Astrocyte (in vitro differentiated cells and primary cell): Measurements from ENCODE around the gene SIDT2. TPM values are rescaled to one million over a fixed set of nuclear protein-coding genes. Genes with fewer than 3 reads are reported as not detected.
A peak's percentile ranks its signal among the peaks of the same experiment; 100 is the strongest.

Experiments used
- DNase-seq: peaks from one replicate; pipeline ENCODE4 v3.0.0-alpha.2; 2010; ENCODE audit warnings: low read depth
- FAIRE-seq: peaks from 2 replicates; lab custom pipeline; 2011; peaks lifted over from hg19 to GRCh38; lab: Jason Lieb, UNC
- H2AFZ ChIP-seq: 2 replicates; pipeline ENCODE4 v1.6.0; 2012; ENCODE audit warnings: low read depth, low read length, inconsistent platforms
- H3K27ac ChIP-seq: 2 replicates; pipeline ENCODE4 v1.5.1; 2011; ENCODE audit warnings: low read depth, low read length, inconsistent platforms
- H3K27me3 ChIP-seq: 2 replicates; pipeline ENCODE4 v1.6.0; 2011; ENCODE audit warnings: low read length, inconsistent platforms; ENCODE audit not compliant: insufficient read depth
- H3K36me3 ChIP-seq: 2 replicates; pipeline ENCODE4 v1.5.1; 2011; ENCODE audit warnings: low read length, inconsistent platforms; ENCODE audit not compliant: insufficient read depth
- H3K4me1 ChIP-seq: 2 replicates; pipeline ENCODE4 v1.5.1; 2011; ENCODE audit warnings: low read length, inconsistent platforms; ENCODE audit not compliant: insufficient read depth
- H3K4me2 ChIP-seq: 2 replicates; pipeline ENCODE4 v1.6.0; 2012; ENCODE audit warnings: low read length, inconsistent platforms
- H3K4me3 ChIP-seq: 2 replicates; pipeline ENCODE4 v1.5.1; 2011; ENCODE audit warnings: low read depth, mild to moderate bottlenecking, low read length, inconsistent platforms; ENCODE audit not compliant: insufficient read depth
- H3K79me2 ChIP-seq: 2 replicates; pipeline ENCODE4 v1.6.0; 2012; ENCODE audit warnings: mild to moderate bottlenecking, low read length, inconsistent platforms; ENCODE audit not compliant: insufficient read depth
- H3K9ac ChIP-seq: 2 replicates; pipeline ENCODE4 v1.6.0; 2012; ENCODE audit warnings: mild to moderate bottlenecking, low read length, inconsistent platforms
- H3K9me3 ChIP-seq: 2 replicates; pipeline ENCODE4 v1.5.1; 2012; ENCODE audit warnings: low read depth, mild to moderate bottlenecking, low read length, inconsistent platforms; ENCODE audit not compliant: insufficient read depth
- H4K20me1 ChIP-seq: 2 replicates; pipeline ENCODE4 v1.6.0; 2012; ENCODE audit warnings: low read length, inconsistent platforms; ENCODE audit not compliant: insufficient read depth
- H3K27ac Mint-ChIP-seq: one replicate; pipeline ENCODE4 v1.8.0; 2021; ENCODE audit warnings: mild to moderate bottlenecking, mixed read lengths; ENCODE audit not compliant: unreplicated experiment
- H3K27me3 Mint-ChIP-seq: one replicate; pipeline ENCODE4 v1.8.0; 2021; ENCODE audit warnings: low read depth, mixed read lengths; ENCODE audit not compliant: unreplicated experiment
- H3K36me3 Mint-ChIP-seq: one replicate; pipeline ENCODE4 v1.8.0; 2021; ENCODE audit warnings: low read depth, mixed read lengths; ENCODE audit not compliant: unreplicated experiment
- H3K4me1 Mint-ChIP-seq: one replicate; pipeline ENCODE4 v1.8.0; 2021; ENCODE audit warnings: low read depth, mixed read lengths; ENCODE audit not compliant: unreplicated experiment
- H3K4me3 Mint-ChIP-seq: one replicate; pipeline ENCODE4 v1.8.0; 2021; ENCODE audit warnings: mild to moderate bottlenecking, moderate library complexity, mixed read lengths; ENCODE audit not compliant: unreplicated experiment
- H3K9me3 Mint-ChIP-seq: one replicate; pipeline ENCODE4 v1.8.0; 2021; ENCODE audit warnings: mild to moderate bottlenecking, mixed read lengths; ENCODE audit not compliant: unreplicated experiment
- EZH2 ChIP-seq: IDR thresholded peaks from 2 replicates; pipeline ENCODE4 v1.6.1; 2012; ENCODE audit warnings: mild to moderate bottlenecking, low read length, inconsistent platforms; ENCODE audit not compliant: insufficient read depth
- total RNA-seq: library from RNA; stranded (reverse); gene quantifications from 2 replicates; pipeline ENCODE4 v1.2.1, GENCODE V29; 2021
- TF ChIP-seq, protein P1 (sequence below): IDR thresholded peaks from 2 replicates; pipeline ENCODE4 v1.5.1; 2011; ENCODE audit warnings: low read depth, mild to moderate bottlenecking, inconsistent platforms, low read length, moderate library complexity; ENCODE audit not compliant: insufficient read depth

Gene SIDT2
- total RNA-seq, 1 donor from 2014 or later: 55.8 TPM

DNA sequence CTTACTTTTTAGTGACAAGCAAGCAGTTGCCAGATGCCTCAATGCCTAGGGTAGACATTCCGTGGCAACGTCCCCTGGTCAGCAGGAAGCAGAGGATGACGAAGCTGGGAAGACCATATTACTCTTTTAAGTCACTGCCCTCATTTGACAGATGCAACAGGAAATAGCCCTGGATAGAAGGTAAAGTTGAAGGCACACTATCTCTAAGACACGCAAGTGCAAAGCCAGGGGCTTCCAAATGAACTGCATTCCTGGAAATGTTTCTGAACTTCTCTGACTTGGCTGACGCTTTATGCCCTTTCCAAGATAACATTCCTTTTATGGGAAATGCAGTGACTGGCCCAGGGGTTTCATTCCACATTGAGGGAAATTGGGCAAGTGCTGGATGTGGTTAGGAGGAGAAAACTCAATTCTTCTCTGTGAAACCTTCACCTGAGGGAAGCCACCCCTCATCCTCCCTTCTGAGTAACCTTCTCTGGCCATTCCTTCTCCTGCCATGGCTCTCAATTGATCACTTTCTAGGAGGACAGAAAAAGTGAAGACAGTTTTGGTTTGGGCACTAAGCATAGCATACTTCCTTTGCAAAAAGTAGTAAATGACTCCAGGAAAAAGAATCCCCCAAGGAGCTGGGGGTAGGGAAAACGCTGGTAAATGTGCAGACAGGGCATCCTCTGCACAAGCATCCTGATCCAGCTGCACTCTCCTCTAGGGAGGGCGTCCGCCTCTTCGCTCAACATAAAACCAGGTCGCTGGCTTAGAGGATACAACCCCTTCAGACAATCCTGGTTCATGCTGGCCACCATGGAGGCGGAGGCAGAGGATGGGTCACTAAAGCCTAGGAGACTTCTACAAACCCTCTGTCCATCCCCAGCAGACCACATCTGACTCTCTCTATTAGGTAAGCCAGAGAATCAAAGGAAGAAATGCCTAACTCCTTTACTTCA, 38.9 kb downstream of the SIDT2 start:
- peaks cover 31% of the 10 kb centered on the region for H3K36me3 Mint-ChIP-seq
- H3K4me1 ChIP-seq: peaks cover 32% of the 10 kb centered on the region
- peaks cover 49% of the 10 kb centered on the region for H3K36me3 ChIP-seq

GRCh38 chr11:117218133-117218915, 39.8 kb downstream of the SIDT2 start:
- H3K27me3 Mint-ChIP-seq: no peaks in the 10 kb centered on the region
- H3K4me3 Mint-ChIP-seq: no peak overlapping the region
- peaks cover 21% of the 10 kb centered on the region for H3K4me1 Mint-ChIP-seq
- H3K9ac ChIP-seq: peak overlapping the region; percentile 43
- no peaks in the 10 kb centered on the region for H3K79me2 ChIP-seq
- H3K27me3 ChIP-seq: no peaks in the 10 kb centered on the region
- no peak for TF ChIP-seq EZH2
- TF ChIP-seq, protein P1, sequence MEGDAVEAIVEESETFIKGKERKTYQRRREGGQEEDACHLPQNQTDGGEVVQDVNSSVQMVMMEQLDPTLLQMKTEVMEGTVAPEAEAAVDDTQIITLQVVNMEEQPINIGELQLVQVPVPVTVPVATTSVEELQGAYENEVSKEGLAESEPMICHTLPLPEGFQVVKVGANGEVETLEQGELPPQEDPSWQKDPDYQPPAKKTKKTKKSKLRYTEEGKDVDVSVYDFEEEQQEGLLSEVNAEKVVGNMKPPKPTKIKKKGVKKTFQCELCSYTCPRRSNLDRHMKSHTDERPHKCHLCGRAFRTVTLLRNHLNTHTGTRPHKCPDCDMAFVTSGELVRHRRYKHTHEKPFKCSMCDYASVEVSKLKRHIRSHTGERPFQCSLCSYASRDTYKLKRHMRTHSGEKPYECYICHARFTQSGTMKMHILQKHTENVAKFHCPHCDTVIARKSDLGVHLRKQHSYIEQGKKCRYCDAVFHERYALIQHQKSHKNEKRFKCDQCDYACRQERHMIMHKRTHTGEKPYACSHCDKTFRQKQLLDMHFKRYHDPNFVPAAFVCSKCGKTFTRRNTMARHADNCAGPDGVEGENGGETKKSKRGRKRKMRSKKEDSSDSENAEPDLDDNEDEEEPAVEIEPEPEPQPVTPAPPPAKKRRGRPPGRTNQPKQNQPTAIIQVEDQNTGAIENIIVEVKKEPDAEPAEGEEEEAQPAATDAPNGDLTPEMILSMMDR: no peak
- no peak overlapping the region for H3K4me3 ChIP-seq
- H3K27ac Mint-ChIP-seq: peak overlapping the region; percentile 58
- FAIRE-seq (no peak), DNase-seq (peak; percentile 64)
- H3K9me3 Mint-ChIP-seq: peaks cover 1% of the 10 kb centered on the region
- peak overlapping the region; percentile 45 for H3K4me2 ChIP-seq
- H3K4me1 ChIP-seq: peaks cover 32% of the 10 kb centered on the region
- peaks cover 48% of the 10 kb centered on the region for H3K36me3 ChIP-seq
- peak overlapping the region; percentile 8 for H3K27ac ChIP-seq
- no peak overlapping the region for H2AFZ ChIP-seq
- H3K9me3 ChIP-seq: no peaks in the 10 kb centered on the region
- H3K36me3 Mint-ChIP-seq: peaks cover 30% of the 10 kb centered on the region
- no peaks in the 10 kb centered on the region for H4K20me1 ChIP-seq

More for the DNA sequence above, 38.9 kb downstream of the SIDT2 start:
- H3K27me3 ChIP-seq: no peaks in the 10 kb centered on the region
- peak overlapping the region; percentile 3 for H3K4me3 ChIP-seq
- FAIRE-seq (no peak), DNase-seq (peak; percentile 95)
- H3K27ac Mint-ChIP-seq: peak overlapping the region; percentile 58
- no peaks in the 10 kb centered on the region for H4K20me1 ChIP-seq
- H2AFZ ChIP-seq: no peak overlapping the region
- H3K4me3 Mint-ChIP-seq: peak overlapping the region; percentile 45
- no peaks in the 10 kb centered on the region for H3K79me2 ChIP-seq
- peak overlapping the region; percentile 39 for H3K27ac ChIP-seq
- peak overlapping the region; percentile 45 for H3K4me2 ChIP-seq
- H3K27me3 Mint-ChIP-seq: no peaks in the 10 kb centered on the region
- TF ChIP-seq, protein P1: no peak
- TF ChIP-seq EZH2: no peak
- H3K9me3 Mint-ChIP-seq: peaks cover 1% of the 10 kb centered on the region
- peak overlapping the region; percentile 43 for H3K9ac ChIP-seq
- H3K4me1 Mint-ChIP-seq: peaks cover 21% of the 10 kb centered on the region
- H3K9me3 ChIP-seq: no peaks in the 10 kb centered on the region
